Measurements from ENCODE around the gene FBXO15. TPM values are rescaled to one million over a fixed set of nuclear protein-coding genes. Genes with fewer than 3 reads are reported as not detected.

Gene FBXO15
- polyA plus RNA-seq, 1 donor, result 0.73 TPM

GRCh38 chr18:74116633-74117554 lies 30.7 kb downstream of the FBXO15 start:
- Histone ChIP-seq H3K27ac (ENCODE audit: low read length) (no peak overlapping the region), H3K9me3 (ENCODE audit: control insufficient read depth, low read depth, low read length) (peaks cover 7% of the 10 kb centered on the region), H3K4me1 (ENCODE audit: control insufficient read depth, insufficient read depth, low read length) (peaks cover 24% of the 10 kb centered on the region), H3K36me3 (ENCODE audit: control insufficient read depth, insufficient read depth, low read length) (no peaks in the 10 kb centered on the region), H3K4me3 (ENCODE audit: low read length) (no peak overlapping the region), H3K27me3 (ENCODE audit: control insufficient read depth, insufficient read depth, low read length) (no peaks in the 10 kb centered on the region)
- no CpG with 5 or more reads among the region's 9 CpGs for WGBS (ENCODE audit: insufficient coverage, low lambda C conversion rate)
- peak; percentile 53 to 71 for DNase-seq

- Histone ChIP-seq H3K27ac (ENCODE audit: low read length) (peak overlapping the region; percentile 16), H3K9me3 (ENCODE audit: control insufficient read depth, low read depth, low read length) (peaks cover 7% of the 10 kb centered on the region), H3K36me3 (ENCODE audit: control insufficient read depth, insufficient read depth, low read length) (no peaks in the 10 kb centered on the region), H3K27me3 (ENCODE audit: control insufficient read depth, insufficient read depth, low read length) (no peaks in the 10 kb centered on the region), H3K4me3 (ENCODE audit: low read length) (no peak overlapping the region), H3K4me1 (ENCODE audit: control insufficient read depth, insufficient read depth, low read length) (peaks cover 34% of the 10 kb centered on the region)
- WGBS (ENCODE audit: insufficient coverage, low lambda C conversion rate), result no CpG with 5 or more reads among the region's 4 CpGs
- DNase-seq, result peak in 1 of 2 donors; percentile 24
Observed at GRCh38 chr18:74115046-74115445, 32.6 kb downstream of the FBXO15 start.

GRCh38 chr18:74114116-74114515 lies 33.5 kb downstream of the FBXO15 start:
- H3K36me3 ChIP-seq (ENCODE audit: control insufficient read depth, insufficient read depth, low read length), result no peaks in the 10 kb centered on the region
- no peak overlapping the region for H3K27ac ChIP-seq (ENCODE audit: low read length)
- DNase-seq, result no peak
- WGBS (ENCODE audit: insufficient coverage, low lambda C conversion rate), result no CpG with 5 or more reads among the region's 1 CpG
- H3K4me1 ChIP-seq (ENCODE audit: control insufficient read depth, insufficient read depth, low read length), result peaks cover 34% of the 10 kb centered on the region
- H3K4me3 ChIP-seq (ENCODE audit: low read length), result no peak overlapping the region
- H3K27me3 ChIP-seq (ENCODE audit: control insufficient read depth, insufficient read depth, low read length), result no peaks in the 10 kb centered on the region
- peaks cover 7% of the 10 kb centered on the region for H3K9me3 ChIP-seq (ENCODE audit: control insufficient read depth, low read depth, low read length)

DNA sequence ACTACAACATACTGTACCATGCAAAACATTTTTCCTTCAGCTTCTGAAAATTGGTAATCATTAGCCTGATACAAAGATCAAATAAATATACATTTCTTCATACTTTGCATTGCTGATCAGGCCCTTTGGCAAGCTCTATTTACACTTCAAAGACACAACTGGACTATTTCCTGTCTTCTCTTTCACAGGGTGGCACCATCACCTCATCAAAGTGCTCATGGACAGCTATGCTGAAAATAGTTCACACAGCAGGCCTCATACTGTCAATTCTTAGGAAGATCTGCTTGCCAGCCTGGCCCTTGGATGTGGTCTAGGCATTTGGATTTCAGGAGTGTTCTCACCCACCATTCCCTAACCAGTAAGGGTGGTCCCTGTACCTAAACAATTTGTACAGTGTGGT lies 33.9 kb downstream of the FBXO15 start:
- Histone ChIP-seq H3K4me1 (ENCODE audit: control insufficient read depth, insufficient read depth, low read length) (peaks cover 34% of the 10 kb centered on the region), H3K36me3 (ENCODE audit: control insufficient read depth, insufficient read depth, low read length) (no peaks in the 10 kb centered on the region), H3K4me3 (ENCODE audit: low read length) (no peak overlapping the region), H3K27ac (ENCODE audit: low read length) (no peak overlapping the region), H3K27me3 (ENCODE audit: control insufficient read depth, insufficient read depth, low read length) (no peaks in the 10 kb centered on the region), H3K9me3 (ENCODE audit: control insufficient read depth, low read depth, low read length) (peaks cover 7% of the 10 kb centered on the region)
- no peak for DNase-seq

GRCh38 chr18:74110976-74111375 lies 36.7 kb downstream of the FBXO15 start:
- H3K27me3 ChIP-seq (ENCODE audit: control insufficient read depth, insufficient read depth, low read length), result no peaks in the 10 kb centered on the region
- 18% methylated on average over 2 of the region's 4 CpGs for WGBS (ENCODE audit: insufficient coverage, low lambda C conversion rate)
- DNase-seq, result peak; percentile 88 to 93

DNA sequence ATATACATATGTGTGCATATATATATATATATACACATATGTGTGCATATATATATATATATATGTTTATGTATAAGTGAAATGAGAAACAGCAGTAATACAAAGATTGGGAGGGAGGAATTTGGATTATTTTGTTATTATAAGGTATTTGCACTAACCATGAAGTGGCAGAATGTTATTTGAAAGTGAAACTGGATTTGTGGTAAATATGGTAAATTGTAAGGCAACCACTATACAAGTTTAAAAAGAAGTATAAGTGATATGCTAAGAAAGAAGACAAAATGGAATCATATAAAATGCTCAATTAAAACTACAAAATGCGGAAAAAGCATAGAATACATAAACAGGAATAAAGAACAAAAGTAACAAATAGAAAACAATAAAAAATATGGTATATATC lies 37.5 kb downstream of the FBXO15 start:
- no peak for DNase-seq
- H3K27ac ChIP-seq (ENCODE audit: low read length), result peak overlapping the region; percentile 65
- H3K9me3 ChIP-seq (ENCODE audit: control insufficient read depth, low read depth, low read length), result peaks cover 15% of the 10 kb centered on the region
- no peaks in the 10 kb centered on the region for H3K36me3 ChIP-seq (ENCODE audit: control insufficient read depth, insufficient read depth, low read length)
- no peak overlapping the region for H3K4me3 ChIP-seq (ENCODE audit: low read length)
- peaks cover 28% of the 10 kb centered on the region for H3K4me1 ChIP-seq (ENCODE audit: control insufficient read depth, insufficient read depth, low read length)
- 100% methylated on average over 1 of the region's 1 CpG for WGBS (ENCODE audit: insufficient coverage, low lambda C conversion rate)
- no peaks in the 10 kb centered on the region for H3K27me3 ChIP-seq (ENCODE audit: control insufficient read depth, insufficient read depth, low read length)

More at GRCh38 chr18:74110976-74111375, 36.7 kb downstream of the FBXO15 start:
- no peaks in the 10 kb centered on the region for H3K36me3 ChIP-seq (ENCODE audit: control insufficient read depth, insufficient read depth, low read length)
- H3K9me3 ChIP-seq (ENCODE audit: control insufficient read depth, low read depth, low read length), result peaks cover 15% of the 10 kb centered on the region
- no peak overlapping the region for H3K4me3 ChIP-seq (ENCODE audit: low read length)
- peak overlapping the region; percentile 65 for H3K27ac ChIP-seq (ENCODE audit: low read length)
- peaks cover 30% of the 10 kb centered on the region for H3K4me1 ChIP-seq (ENCODE audit: control insufficient read depth, insufficient read depth, low read length)

DNA sequence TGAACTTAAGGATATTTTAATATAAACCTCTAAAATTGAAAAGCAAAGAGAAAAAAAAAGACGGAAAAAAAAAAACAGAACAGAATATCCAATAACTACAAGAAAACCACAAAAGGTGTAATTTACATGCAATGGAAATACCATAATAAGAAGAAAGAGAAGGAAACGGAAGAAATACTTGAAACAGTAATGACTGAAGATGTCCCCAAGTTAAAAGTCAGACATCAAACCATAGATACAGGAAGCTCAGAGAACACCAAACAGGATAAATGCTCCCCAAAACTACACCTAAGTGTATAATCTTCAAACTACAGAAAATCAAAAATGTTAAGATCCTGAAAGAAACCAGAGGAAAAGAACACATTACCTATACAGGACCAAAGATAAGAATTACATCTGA lies 39.2 kb downstream of the FBXO15 start:
- WGBS (ENCODE audit: insufficient coverage, low lambda C conversion rate), result 100% methylated on average over 2 of the region's 2 CpGs
- Histone ChIP-seq H3K9me3 (ENCODE audit: control insufficient read depth, low read depth, low read length) (peaks cover 20% of the 10 kb centered on the region), H3K4me1 (ENCODE audit: control insufficient read depth, insufficient read depth, low read length) (peaks cover 12% of the 10 kb centered on the region), H3K27ac (ENCODE audit: low read length) (no peak overlapping the region), H3K36me3 (ENCODE audit: control insufficient read depth, insufficient read depth, low read length) (no peaks in the 10 kb centered on the region), H3K4me3 (ENCODE audit: low read length) (no peak overlapping the region), H3K27me3 (ENCODE audit: control insufficient read depth, insufficient read depth, low read length) (no peaks in the 10 kb centered on the region)
- DNase-seq, result no peak

- H3K36me3 ChIP-seq (ENCODE audit: control insufficient read depth, insufficient read depth, low read length), result no peaks in the 10 kb centered on the region
- H3K4me3 ChIP-seq (ENCODE audit: low read length), result no peak overlapping the region
- no peaks in the 10 kb centered on the region for H3K4me1 ChIP-seq (ENCODE audit: control insufficient read depth, insufficient read depth, low read length)
- WGBS (ENCODE audit: insufficient coverage, low lambda C conversion rate), result no CpG with 5 or more reads among the region's 1 CpG
- H3K27me3 ChIP-seq (ENCODE audit: control insufficient read depth, insufficient read depth, low read length), result no peaks in the 10 kb centered on the region
- no peak for DNase-seq
- H3K27ac ChIP-seq (ENCODE audit: low read length), result no peak overlapping the region
- H3K9me3 ChIP-seq (ENCODE audit: control insufficient read depth, low read depth, low read length), result no peaks in the 10 kb centered on the region
Observed at GRCh38 chr18:74097803-74098202, 49.8 kb downstream of the FBXO15 start.

DNA sequence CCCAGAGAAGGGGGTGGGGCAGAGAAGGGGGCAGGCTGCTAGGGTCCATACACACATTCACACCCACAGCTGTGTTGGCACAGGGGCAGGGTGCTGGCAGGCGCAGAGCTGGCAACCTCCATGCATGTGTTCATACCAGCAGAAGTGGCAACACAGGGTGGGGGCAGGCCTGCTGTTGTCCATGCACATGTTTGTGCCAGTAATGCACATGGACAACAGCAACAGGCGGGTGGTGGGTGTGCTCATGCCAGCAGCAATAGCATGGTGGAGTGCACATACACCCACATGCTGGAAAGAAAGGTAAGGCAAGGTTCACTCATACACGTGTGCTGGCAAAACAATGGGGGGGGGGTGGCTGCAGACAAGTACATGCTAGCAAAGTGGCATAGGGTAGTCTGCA lies 54.7 kb downstream of the FBXO15 start:
- Histone ChIP-seq H3K4me3 (ENCODE audit: low read length) (no peak overlapping the region), H3K36me3 (ENCODE audit: control insufficient read depth, insufficient read depth, low read length) (no peaks in the 10 kb centered on the region), H3K27me3 (ENCODE audit: control insufficient read depth, insufficient read depth, low read length) (no peaks in the 10 kb centered on the region), H3K27ac (ENCODE audit: low read length) (no peak overlapping the region), H3K9me3 (ENCODE audit: control insufficient read depth, low read depth, low read length) (peaks cover 4% of the 10 kb centered on the region), H3K4me1 (ENCODE audit: control insufficient read depth, insufficient read depth, low read length) (no peaks in the 10 kb centered on the region)
- WGBS (ENCODE audit: insufficient coverage, low lambda C conversion rate), result no CpG with 5 or more reads among the region's 3 CpGs
- no peak for DNase-seq

DNA sequence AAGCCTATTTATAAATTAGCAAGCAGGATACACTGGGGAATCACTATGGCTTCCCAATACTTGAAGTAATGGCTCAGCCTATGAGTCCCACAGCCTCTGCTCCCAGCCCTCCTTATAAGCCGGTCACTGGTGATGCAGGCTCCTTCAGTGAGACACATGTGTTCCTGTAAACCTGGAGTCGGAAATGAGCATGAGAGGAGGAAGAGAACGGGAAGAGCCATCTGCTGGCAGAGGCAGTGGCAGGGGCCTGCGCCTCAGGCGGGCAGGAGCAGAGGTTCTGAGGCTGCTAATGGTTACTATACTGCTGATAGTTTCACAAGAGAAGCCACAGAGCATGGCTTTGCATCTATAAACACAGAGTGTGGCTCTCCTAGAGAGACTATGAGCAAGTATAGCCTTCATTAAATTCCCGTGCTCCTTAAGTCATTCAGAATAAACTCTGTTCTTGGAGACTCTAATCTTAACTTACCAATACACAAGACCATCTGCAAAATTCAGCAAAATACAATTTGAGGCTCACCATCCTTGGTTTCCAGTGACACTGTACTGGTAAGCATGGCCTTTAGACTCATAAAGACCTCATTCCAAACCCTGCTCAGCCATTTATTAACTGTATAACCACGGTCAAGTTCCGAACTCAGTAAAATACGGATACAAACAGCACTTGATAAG lies 63.3 kb downstream of the FBXO15 start:
- Histone ChIP-seq H3K9me3 (ENCODE audit: control insufficient read depth, low read depth, low read length) (peaks cover 4% of the 10 kb centered on the region), H3K27ac (ENCODE audit: low read length) (peak overlapping the region; percentile 86), H3K36me3 (ENCODE audit: control insufficient read depth, insufficient read depth, low read length) (no peaks in the 10 kb centered on the region), H3K27me3 (ENCODE audit: control insufficient read depth, insufficient read depth, low read length) (no peaks in the 10 kb centered on the region), H3K4me1 (ENCODE audit: control insufficient read depth, insufficient read depth, low read length) (peaks cover 24% of the 10 kb centered on the region), H3K4me3 (ENCODE audit: low read length) (no peak overlapping the region)
- peak; percentile 61 to 86 for DNase-seq
- 89% methylated on average over 3 of the region's 9 CpGs for WGBS (ENCODE audit: insufficient coverage, low lambda C conversion rate)
